ENCODE data around the gene ZNF566. TPM values are rescaled to one million over a fixed set of nuclear protein-coding genes. Genes with fewer than 3 reads are reported as not detected.

The ZNF566 gene
- total and polyA plus RNA-seq, 2 of the 4 experiments (the other 2 are of a cell fraction): 3.0 to 4.8 TPM

GRCh38 chr19:36423925-36424324 lies 65.4 kb downstream of the ZNF566 start:
- no CpG with 5 or more reads among the region's 4 CpGs for WGBS, 2 experiments (ENCODE audit: extremely low coverage in 2 of 2, insufficient read length in 1 of 2)
- no TSS peak for BruUV-seq (replicated peaks)
- CTCF ChIA-PET: no interaction called here
- dilution Hi-C loops (cut with HindIII; ENCODE audit: low sequenced_read_pairs, unreplicated experiment) (no loop called here), intact Hi-C loops (cut with micrococcal nuclease) (no loop called here), in situ Hi-C loops (cut with MboI; ENCODE audit: low sequenced_read_pairs) (no loop called here)
- Histone ChIP-seq H4K8ac (ENCODE audit: low read depth in 2 of 2, low read length in 2 of 2) (no peak overlapping the region), H4K5ac (ENCODE audit: low read depth, low read length) (no peak overlapping the region), H2BK5ac (ENCODE audit: low read depth, low read length, poor library complexity, severe bottlenecking) (no peak overlapping the region), H2AFZ (replicated peaks; ENCODE audit: low read length, poor library complexity) (no peak overlapping the region), H3K9me1 (ENCODE audit: insufficient read depth, low read length) (no peaks in the 10 kb centered on the region), H2AK5ac (ENCODE audit: low read depth, low read length) (no peak overlapping the region), H3K56ac (ENCODE audit: extremely low read depth, insufficient read depth, low read length) (no peak overlapping the region), H3K4me1 (ENCODE audit: control insufficient read depth, insufficient read depth, low read length) (no peaks in the 10 kb centered on the region), H3K9me3 (ENCODE audit: control insufficient read depth, insufficient read depth, low read length) (peaks cover 3% of the 10 kb centered on the region), H3K4me2 (ENCODE audit: low read depth, low read length) (no peak overlapping the region), H2AK9ac (replicated peaks; ENCODE audit: low read depth, low read length, poor library complexity) (no peak overlapping the region), H3K79me1 (ENCODE audit: low read depth in 1 of 2, low read length in 2 of 2) (no peaks in the 10 kb centered on the region), H3K9ac (ENCODE audit: low read depth, low read length) (no peak overlapping the region), H2BK15ac (ENCODE audit: low read depth, low read length) (no peak overlapping the region), H3K27ac (ENCODE audit: insufficient read depth, low read length) (no peak overlapping the region), H3K36me3 (ENCODE audit: control insufficient read depth, insufficient read depth, low read length) (no peaks in the 10 kb centered on the region), H3K4ac (ENCODE audit: low read depth, low read length) (no peak overlapping the region), H3K27me3 (ENCODE audit: control insufficient read depth, insufficient read depth, low read length) (no peaks in the 10 kb centered on the region), H3K14ac (replicated peaks; ENCODE audit: low read depth, low read length) (no peak overlapping the region), H4K91ac (ENCODE audit: insufficient read depth, low read depth, low read length) (no peak overlapping the region), H4K20me1 (ENCODE audit: insufficient read depth, low read length) (no peaks in the 10 kb centered on the region), H3K18ac (ENCODE audit: low read depth, low read length) (no peak overlapping the region), H2BK20ac (ENCODE audit: low read depth, low read length) (no peak overlapping the region), H3K4me3 (ENCODE audit: insufficient read depth, low read depth, low read length) (no peak overlapping the region), H2BK120ac (ENCODE audit: low read depth, low read length) (no peak overlapping the region), H3K23ac (ENCODE audit: low read depth, low read length) (no peak overlapping the region)
- TF ChIP-seq CTCF (conservative IDR thresholded peaks at IDR 0.05; ENCODE audit: low read depth, low read length): no peak
- TF ChIP-seq USF2 (IDR thresholded peaks at IDR 0.05; ENCODE audit: low read depth, low read length): no peak
- TF ChIP-seq ELK1 (IDR thresholded peaks at IDR 0.05; ENCODE audit: borderline replicate concordance, low read depth, low read length): no peak
- TF ChIP-seq BHLHE40 (IDR thresholded peaks at IDR 0.05; ENCODE audit: low read depth, low read length): no peak
- TF ChIP-seq MAFK (IDR thresholded peaks at IDR 0.05; ENCODE audit: low read depth, low read length): no peak
- no peak for TF ChIP-seq MAZ (IDR thresholded peaks at IDR 0.05; ENCODE audit: borderline replicate concordance, low read depth, low read length)
- POLR2A ChIA-PET (ENCODE audit: unreplicated experiment): no interaction called here
- DNase-seq (no peak), ATAC-seq (ENCODE audit: low read depth) (no peak)

Measured in IMR-90 (cell line).